NCI-H2227 (cell line): ENCODE measurements around the gene LRRC72.

Source experiments
- DNase-seq: peaks from one replicate; lab custom pipeline; 2025; ENCODE audit not compliant: unreplicated experiment; lab: John Stamatoyannopoulos, UW

LRRC72 gene

GRCh38 chr7:16615228-16615627 lies 88.6 kb downstream of the LRRC72 start:
- DNase-seq, result no peak

DNA sequence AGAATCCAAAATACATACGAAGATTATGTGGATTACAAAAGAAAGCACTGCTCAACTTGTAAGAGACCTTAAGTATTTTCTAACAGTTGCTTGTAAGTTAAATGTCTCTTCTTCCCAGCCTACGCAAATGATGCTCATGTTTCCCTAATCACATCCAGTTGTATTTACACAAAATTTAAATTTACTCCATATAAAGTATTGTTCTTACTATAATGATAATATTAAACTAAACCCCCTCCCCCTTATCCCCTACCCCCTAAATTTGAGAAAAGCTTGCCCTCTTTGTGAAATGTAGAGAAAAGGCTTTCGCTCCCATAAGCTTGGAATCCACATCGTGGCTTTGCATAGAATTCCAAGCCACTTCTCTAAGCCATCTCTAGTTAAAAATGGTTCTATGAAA lies 89.5 kb downstream of the LRRC72 start:
- no peak for DNase-seq

DNA sequence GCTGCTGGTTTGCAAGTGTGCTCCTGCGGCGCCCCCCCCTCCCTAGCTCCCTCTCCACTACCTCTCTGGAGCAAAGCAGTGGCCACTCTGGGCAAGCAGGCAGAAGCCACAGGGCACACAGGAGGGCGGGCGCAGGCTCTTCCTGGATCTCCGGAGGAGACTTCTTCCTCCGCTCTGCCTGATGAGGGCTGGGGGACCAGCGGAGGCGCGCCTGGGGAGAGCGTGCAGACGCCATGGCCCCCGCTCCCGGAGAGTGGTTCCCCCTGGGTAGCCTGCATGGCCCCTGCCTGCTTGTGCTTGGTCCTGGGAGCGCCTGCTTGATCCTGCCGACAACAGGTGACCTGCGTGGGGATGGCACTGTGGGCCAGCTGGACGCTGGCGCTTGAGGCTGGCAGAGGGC lies 89.9 kb downstream of the LRRC72 start:
- DNase-seq, result no peak

GRCh38 chr7:16619979-16620408 lies 93.4 kb downstream of the LRRC72 start:
- no peak for DNase-seq

GRCh38 chr7:16626388-16626787 lies 99.8 kb downstream of the LRRC72 start:
- no peak for DNase-seq

- no peak for DNase-seq
Observed at GRCh38 chr7:16627236-16627635, 100.6 kb downstream of the LRRC72 start.

DNA sequence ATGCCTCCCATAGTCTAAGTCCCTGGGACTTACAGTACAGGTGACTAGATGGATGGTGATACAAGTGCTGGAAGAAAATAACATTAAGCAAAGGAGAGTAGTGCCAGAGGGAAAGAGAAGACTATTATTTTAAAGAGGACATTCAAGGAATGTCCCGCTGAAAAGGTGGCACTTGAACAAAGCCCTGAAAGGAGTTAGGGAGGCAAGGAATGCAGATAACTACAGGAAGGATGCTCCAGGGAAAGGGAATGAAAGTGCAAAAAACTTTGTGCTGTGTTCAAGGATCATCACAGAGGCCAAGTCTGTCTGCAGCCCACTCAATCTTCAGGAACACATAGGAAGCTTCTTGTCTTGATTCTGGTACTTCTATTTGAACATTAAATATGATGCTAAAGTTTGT lies 104.0 kb downstream of the LRRC72 start:
- no peak for DNase-seq
